ENCODE results near the gene CMTM7.
"Not testable (repeated sequence)": the region's sequence is repeated elsewhere in the genome, so short reads cannot be mapped to it uniquely, and the experiment has no call there.

The CMTM7 gene

GRCh38 chr3:32460817-32461496 is 69.3 kb downstream of the CMTM7 start:
- not testable (repeated sequence) for DNase-seq

GRCh38 chr3:32462191-32462986 is 70.7 kb downstream of the CMTM7 start:
- DNase-seq: not testable (repeated sequence)

- DNase-seq: not testable (repeated sequence)
These were observed 71.8 kb downstream of the CMTM7 start for GRCh38 chr3:32463415-32463814.

GRCh38 chr3:32464726-32465125 is 73.1 kb downstream of the CMTM7 start:
- not testable (repeated sequence) for DNase-seq

- DNase-seq: not testable (repeated sequence)
These were observed 75.2 kb downstream of the CMTM7 start for GRCh38 chr3:32466808-32467207.

- peak; percentile 45 for DNase-seq
These were observed 75.8 kb downstream of the CMTM7 start for GRCh38 chr3:32467333-32468070.

- DNase-seq: no peak
These were observed 77.7 kb downstream of the CMTM7 start for GRCh38 chr3:32469151-32469874.

- no peak for DNase-seq
These were observed 78.7 kb downstream of the CMTM7 start for GRCh38 chr3:32470362-32470761.

- no peak for DNase-seq
These were observed 79.6 kb downstream of the CMTM7 start for GRCh38 chr3:32471246-32471645.

- not testable (repeated sequence) for DNase-seq
These were observed 80.5 kb downstream of the CMTM7 start for GRCh38 chr3:32472151-32472550.

- no peak for DNase-seq
These were observed 82.5 kb downstream of the CMTM7 start for GRCh38 chr3:32474201-32474600.

GRCh38 chr3:32480604-32481003 is 89.0 kb downstream of the CMTM7 start:
- DNase-seq: no peak

- DNase-seq: no peak
These were observed 90.4 kb downstream of the CMTM7 start for GRCh38 chr3:32481791-32482631.

GRCh38 chr3:32482693-32483092 is 91.0 kb downstream of the CMTM7 start:
- no peak for DNase-seq

- no peak for DNase-seq
These were observed 92.1 kb downstream of the CMTM7 start for GRCh38 chr3:32483772-32484171.

- DNase-seq: no peak
These were observed 92.8 kb downstream of the CMTM7 start for GRCh38 chr3:32484436-32484835.

- DNase-seq: no peak
These were observed 96.3 kb downstream of the CMTM7 start for GRCh38 chr3:32487781-32488473.

- DNase-seq: no peak
These were observed 96.9 kb downstream of the CMTM7 start for GRCh38 chr3:32488474-32489008.

- no peak for DNase-seq
These were observed 101.2 kb downstream of the CMTM7 start for GRCh38 chr3:32492684-32493436.

All from DMS79 (cell line).